Dermis microvascular lymphatic vessel endothelial cell (primary cell): ENCODE measurements around the gene ASIC1. TPM values are rescaled to one million over a fixed set of nuclear protein-coding genes. Genes with fewer than 3 reads are reported as not detected.
A peak's percentile ranks its signal among the peaks of the same experiment; 100 is the strongest.

Experiments
- DNase-seq, 2 donors: peaks; one replicate each; pipeline versions ENCODE4 v3.0.0 to v3.0.0-alpha.2; 2010; ENCODE audit warnings: low read depth in 2 of 2
- total RNA-seq: library from RNA; depleted of rRNA; stranded (reverse); fragments of >200 nt; gene quantifications from 2 replicates; pipeline ENCODE4 v1.2.1, GENCODE V29; 2014

The ASIC1 gene
- total RNA-seq, 1 donor from 2014 or later = under 0.01 TPM

- no peak for DNase-seq
Measured at GRCh38 chr12:50060120-50060468, 2.7 kb downstream of the ASIC1 start.

DNA sequence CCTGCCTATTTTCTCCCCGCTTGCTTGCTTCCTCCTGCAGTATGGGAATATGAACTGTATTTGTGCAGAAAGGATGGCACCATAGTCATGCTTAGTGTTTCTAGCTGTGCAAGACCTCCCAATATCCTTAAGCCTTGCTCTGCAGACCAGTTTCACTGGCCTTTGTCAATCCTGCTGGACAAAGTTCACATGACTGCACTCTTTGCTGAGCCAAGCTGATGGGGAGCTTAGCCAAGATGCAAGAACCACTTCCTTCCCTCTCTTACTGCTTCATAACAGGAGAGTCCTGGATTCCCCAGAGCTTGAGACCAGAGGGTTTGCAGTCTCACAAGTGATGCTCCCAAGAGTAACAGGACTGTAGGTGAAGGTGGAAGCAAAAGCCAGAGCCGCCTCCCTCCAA, 3.8 kb downstream of the ASIC1 start:
- no peak for DNase-seq

DNA sequence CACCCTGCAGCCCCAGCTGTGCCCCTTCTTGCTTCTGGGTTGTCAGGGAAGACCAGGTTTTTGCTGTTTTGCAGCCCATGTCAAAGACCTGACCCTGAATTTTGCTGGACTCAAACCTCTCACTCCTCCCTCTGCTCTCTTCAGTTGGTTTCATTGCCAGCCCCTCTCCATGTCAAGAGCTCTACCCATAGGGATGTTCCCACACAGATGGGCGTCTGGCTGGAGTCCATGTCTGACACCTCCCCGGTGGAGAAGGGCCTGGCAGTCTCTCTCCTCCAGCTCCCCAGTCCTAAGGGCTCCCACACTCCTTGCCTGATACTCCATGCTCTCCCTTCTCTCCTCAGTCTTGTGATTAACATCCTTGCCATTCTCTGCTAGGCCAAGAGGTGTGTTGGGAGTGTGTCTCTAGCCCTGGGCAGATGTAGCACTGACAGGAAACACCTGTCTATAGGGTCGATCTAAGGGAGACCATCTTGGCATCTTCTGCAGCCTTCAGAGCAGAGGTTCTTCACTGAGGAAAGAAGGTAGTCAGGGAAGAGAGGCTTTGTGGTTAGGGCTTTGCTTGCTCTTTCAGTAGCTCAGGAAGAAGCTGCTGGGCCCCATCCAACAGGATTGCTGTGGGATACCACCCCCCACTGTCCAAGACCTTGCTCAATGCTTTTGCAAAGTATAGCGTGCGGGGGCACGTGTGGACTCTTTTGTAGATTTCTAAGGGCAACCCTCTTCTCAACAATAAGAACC, 4.7 kb downstream of the ASIC1 start:
- DNase-seq = no peak

DNA sequence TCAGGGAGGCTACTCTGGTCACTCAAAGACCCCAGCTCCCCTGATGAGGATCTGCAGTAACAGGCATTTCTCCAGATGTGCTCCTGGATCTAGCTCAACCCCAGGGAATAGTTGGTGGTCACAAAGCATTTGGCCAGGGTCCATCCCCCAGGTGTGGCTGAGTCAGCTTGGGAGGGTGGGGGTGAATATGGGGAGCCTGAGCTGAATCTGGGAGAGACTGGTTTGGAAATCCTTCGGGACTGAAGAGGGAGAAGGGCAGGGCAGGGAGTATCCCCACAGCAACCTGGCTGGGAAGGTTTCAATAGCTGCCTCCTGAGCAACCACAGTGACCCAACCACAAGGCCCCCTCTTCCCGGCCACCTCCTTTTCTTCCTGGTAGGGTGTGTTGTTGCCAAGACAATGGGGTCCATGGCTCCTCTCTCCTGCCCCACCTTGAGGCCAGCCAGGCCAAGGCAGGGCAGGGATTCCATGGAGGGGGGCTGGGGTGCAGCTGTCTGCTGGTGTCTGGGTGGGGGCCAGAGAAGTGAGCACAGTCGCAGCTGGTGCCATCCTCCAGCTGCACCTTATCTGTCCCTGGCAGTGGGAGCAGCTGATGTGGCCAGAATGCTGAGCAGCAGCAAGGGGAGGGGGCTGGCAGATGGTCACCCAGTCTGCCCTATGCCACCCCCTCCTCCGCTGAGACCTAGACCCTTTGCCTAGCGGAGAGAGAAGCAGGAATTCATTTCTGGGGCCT, 5.5 kb downstream of the ASIC1 start:
- DNase-seq = no peak

GRCh38 chr12:50065726-50066310, 8.4 kb downstream of the ASIC1 start:
- DNase-seq = no peak

DNA sequence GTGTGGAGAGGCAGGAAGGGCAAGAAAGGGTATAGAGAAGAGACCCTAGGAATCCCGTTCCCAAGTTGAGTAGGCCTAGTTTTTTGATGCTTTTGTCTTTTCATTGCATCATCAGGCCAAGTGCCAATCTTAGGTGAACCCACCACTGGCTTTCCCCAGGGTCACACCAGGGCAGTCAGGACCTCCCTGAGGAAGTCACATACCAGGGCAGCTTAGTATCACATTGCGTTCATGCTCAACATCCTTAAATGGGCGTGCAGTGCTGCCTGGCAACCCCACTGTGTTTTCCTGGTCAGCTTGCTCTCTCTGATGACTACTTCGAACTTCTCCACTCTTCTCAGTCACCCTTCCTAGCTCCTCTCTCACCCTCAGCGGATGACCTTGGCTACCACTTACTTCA, 9.0 kb downstream of the ASIC1 start:
- DNase-seq = no peak

- DNase-seq = no peak
Measured at GRCh38 chr12:50069069-50069468, 11.7 kb downstream of the ASIC1 start.

- no peak for DNase-seq
Measured at GRCh38 chr12:50069539-50069938, 12.1 kb downstream of the ASIC1 start.

DNA sequence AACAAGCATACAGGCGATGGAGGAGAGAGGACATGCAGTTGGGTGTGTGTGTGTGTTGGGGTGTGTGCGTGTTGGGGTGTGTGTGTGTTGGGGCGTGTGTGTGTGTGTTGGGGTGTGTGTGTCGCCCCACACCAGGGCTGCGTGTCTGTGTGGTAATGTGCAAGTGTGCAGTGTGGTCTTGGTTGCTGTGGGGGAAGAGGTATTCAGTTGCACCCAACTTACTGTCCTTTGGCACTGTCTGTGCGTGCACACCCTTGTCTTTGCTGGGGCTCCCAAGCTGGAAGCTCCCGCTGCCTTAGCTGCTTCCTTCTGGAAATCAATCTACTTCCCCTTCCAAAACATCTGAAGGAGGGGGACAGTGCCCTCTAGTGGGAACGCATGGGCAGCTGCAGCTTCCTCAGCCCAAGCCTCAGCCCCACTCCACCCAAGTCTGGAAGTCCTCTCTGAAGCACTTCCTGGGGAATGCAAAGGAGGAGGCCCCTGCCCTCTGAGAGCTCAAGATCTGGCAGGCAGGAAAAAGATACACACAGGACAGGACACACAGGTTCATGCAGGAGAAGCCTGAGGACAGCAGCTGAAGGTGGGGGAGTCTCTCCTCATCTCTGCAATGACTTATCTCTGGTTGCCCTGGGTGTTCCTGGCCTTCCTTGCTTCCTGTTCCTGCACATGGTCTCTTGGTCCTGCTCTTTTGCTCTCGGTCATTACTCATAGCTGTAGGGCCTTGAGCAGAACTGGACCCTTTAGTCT, 13.1 kb downstream of the ASIC1 start:
- DNase-seq = peak in 1 of 2 donors; percentile 72

- no peak for DNase-seq
Measured at GRCh38 chr12:50072198-50072907, 15.0 kb downstream of the ASIC1 start.

GRCh38 chr12:50073206-50073605, 15.8 kb downstream of the ASIC1 start:
- no peak for DNase-seq

GRCh38 chr12:50073712-50074111, 16.3 kb downstream of the ASIC1 start:
- DNase-seq = no peak

GRCh38 chr12:50074936-50075807, 17.8 kb downstream of the ASIC1 start:
- peak; percentile 63 to 80 for DNase-seq

GRCh38 chr12:50075808-50076170, 18.4 kb downstream of the ASIC1 start:
- no peak for DNase-seq

- no peak for DNase-seq
Measured at GRCh38 chr12:50077099-50077498, 19.7 kb downstream of the ASIC1 start.

- DNase-seq = no peak
Measured at GRCh38 chr12:50078281-50078680, 20.9 kb downstream of the ASIC1 start.

DNA sequence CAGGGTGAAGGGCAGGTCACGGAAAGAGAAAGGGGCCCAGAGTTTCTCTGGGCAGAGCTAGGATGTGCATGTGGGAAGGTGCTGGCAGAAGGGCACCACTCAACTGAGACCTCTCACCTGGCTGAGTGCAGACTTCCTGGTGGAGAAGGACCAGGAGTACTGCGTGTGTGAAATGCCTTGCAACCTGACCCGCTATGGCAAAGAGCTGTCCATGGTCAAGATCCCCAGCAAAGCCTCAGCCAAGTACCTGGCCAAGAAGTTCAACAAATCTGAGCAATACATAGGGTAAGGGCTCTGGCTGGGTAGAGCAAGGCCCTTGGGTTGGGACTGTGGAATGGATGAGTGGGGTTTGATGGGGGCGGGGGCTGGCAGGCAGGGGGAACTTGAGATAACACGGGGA, 22.4 kb downstream of the ASIC1 start:
- DNase-seq = no peak

GRCh38 chr12:50081096-50081808, 23.9 kb downstream of the ASIC1 start:
- no peak for DNase-seq

GRCh38 chr12:50082644-50083043, 25.2 kb downstream of the ASIC1 start:
- no peak for DNase-seq

- DNase-seq = no peak
Measured at GRCh38 chr12:50083301-50083700, 25.9 kb downstream of the ASIC1 start.
